Measurements from ENCODE around the gene ADGRV1.

DNA sequence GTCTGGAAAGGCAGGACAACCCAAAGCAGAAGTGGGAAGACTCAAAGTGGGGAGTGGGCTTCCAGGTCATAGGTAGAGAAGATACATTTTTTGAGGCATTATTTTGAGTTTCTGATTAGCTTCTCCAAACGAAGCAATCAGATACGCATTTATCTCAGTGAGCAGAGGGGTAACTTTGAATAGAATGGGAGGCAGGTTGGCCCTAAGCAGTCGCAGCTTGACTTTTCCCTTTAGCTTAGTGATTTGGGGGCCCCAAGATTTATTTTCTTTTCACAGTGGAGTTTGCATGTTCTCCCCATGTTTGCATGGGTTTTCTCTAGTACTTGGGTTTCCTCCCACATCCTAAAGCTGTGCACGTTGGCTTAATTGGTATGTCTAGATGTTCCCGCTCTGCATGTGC is 422.6 kb downstream of the ADGRV1 start:
- TF ChIP-seq, protein P1, sequence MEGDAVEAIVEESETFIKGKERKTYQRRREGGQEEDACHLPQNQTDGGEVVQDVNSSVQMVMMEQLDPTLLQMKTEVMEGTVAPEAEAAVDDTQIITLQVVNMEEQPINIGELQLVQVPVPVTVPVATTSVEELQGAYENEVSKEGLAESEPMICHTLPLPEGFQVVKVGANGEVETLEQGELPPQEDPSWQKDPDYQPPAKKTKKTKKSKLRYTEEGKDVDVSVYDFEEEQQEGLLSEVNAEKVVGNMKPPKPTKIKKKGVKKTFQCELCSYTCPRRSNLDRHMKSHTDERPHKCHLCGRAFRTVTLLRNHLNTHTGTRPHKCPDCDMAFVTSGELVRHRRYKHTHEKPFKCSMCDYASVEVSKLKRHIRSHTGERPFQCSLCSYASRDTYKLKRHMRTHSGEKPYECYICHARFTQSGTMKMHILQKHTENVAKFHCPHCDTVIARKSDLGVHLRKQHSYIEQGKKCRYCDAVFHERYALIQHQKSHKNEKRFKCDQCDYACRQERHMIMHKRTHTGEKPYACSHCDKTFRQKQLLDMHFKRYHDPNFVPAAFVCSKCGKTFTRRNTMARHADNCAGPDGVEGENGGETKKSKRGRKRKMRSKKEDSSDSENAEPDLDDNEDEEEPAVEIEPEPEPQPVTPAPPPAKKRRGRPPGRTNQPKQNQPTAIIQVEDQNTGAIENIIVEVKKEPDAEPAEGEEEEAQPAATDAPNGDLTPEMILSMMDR (IDR thresholded peaks at IDR 0.05): no peak
- TF ChIP-seq POLR2A (IDR thresholded peaks at IDR 0.05): no peak
- TF ChIP-seq EP300 (IDR thresholded peaks at IDR 0.05): no peak

Measured in tibial nerve (tissue), 4 donors.